Stimulated activated naive CD8-positive, alpha-beta T cell treated with anti-CD3 and anti-CD28 coated beads, Interleukin-15, Interleukin-2, amounts not matched to agents 100 ng/mL and 50 ng/mL, for 24 hours (primary cell): ENCODE results near the gene CENPF.
"Not testable (repeated sequence)": the region's sequence is repeated elsewhere in the genome, so short reads cannot be mapped to it uniquely, and the experiment has no call there.

Experiments
- H3K27ac Mint-ChIP-seq: one replicate; pipeline ENCODE4 v1.8.0; 2021; ENCODE audit warnings: mild to moderate bottlenecking, mixed read lengths
- H3K27me3 Mint-ChIP-seq: one replicate; pipeline ENCODE4 v1.8.0; 2021; ENCODE audit warnings: mixed read lengths
- H3K36me3 Mint-ChIP-seq: one replicate; pipeline ENCODE4 v1.8.0; 2021; ENCODE audit warnings: low read depth, mixed read lengths
- H3K4me1 Mint-ChIP-seq: one replicate; pipeline ENCODE4 v1.8.0; 2021; ENCODE audit warnings: low read depth, mixed read lengths
- H3K4me3 Mint-ChIP-seq: one replicate; pipeline ENCODE4 v1.8.0; 2021; ENCODE audit warnings: mild to moderate bottlenecking, mixed read lengths
- H3K9me3 Mint-ChIP-seq: one replicate; pipeline ENCODE4 v1.8.0; 2021; ENCODE audit warnings: mixed read lengths

The CENPF gene

DNA sequence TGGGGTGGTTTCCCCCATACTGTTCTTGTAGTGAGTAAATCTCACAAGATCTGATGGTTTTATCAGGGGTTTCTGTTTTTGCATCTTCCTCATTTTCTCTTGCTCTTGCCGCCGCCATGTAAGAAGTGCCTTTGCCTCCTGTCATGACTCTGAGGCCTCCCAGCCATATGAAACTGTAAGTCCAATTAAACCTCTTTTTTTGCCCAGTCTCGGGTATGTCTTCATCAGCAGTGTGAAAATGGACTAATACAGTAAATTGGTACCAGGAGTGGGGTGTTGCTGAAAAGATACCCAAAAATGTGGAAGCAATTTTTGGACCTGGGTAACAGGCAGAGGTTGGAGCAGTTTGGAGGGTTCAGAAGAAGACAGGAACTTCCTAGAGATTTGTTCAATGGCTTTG, 26.9 kb upstream of the CENPF start:
- Mint-ChIP-seq H3K9me3 (peaks cover 17% of the 10 kb centered on the region), H3K36me3 (peaks cover 12% of the 10 kb centered on the region)
- not testable (repeated sequence) for H3K4me1 Mint-ChIP-seq, H3K27ac Mint-ChIP-seq, H3K27me3 Mint-ChIP-seq, H3K4me3 Mint-ChIP-seq

GRCh38 chr1:214579183-214579582, 23.8 kb upstream of the CENPF start:
- Mint-ChIP-seq H3K27me3 (peaks cover 5% of the 10 kb centered on the region), H3K36me3 (peaks cover 12% of the 10 kb centered on the region), H3K9me3 (peaks cover 17% of the 10 kb centered on the region), H3K27ac (no peak overlapping the region), H3K4me3 (no peak overlapping the region), H3K4me1 (no peaks in the 10 kb centered on the region)

DNA sequence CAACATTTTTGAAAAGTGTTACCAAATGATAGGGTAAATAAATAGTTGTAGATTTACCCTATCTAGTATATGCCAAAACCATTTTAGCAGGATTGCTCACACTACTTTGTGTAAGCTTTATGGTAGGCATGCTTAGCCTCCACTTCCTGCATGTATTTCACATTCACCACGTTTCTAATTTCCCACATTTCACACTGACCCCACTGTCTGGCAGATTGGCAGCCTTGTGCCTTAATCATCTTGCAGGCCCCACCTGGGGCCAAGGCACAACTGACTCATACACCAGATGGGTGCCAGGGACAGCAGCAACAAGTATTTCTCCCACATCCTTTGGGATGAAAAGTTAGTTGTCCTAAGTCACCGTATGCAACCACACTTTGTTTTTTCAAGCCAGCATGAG, 21.2 kb upstream of the CENPF start:
- Mint-ChIP-seq H3K4me1 (peaks cover 3% of the 10 kb centered on the region), H3K27ac (no peak overlapping the region), H3K36me3 (peaks cover 1% of the 10 kb centered on the region), H3K4me3 (no peak overlapping the region), H3K9me3 (peaks cover under 1% of the 10 kb centered on the region), H3K27me3 (peaks cover 9% of the 10 kb centered on the region)

- H3K27me3 Mint-ChIP-seq, result peaks cover 11% of the 10 kb centered on the region
- no peaks in the 10 kb centered on the region for H3K36me3 Mint-ChIP-seq
- H3K9me3 Mint-ChIP-seq, result no peaks in the 10 kb centered on the region
- peaks cover 3% of the 10 kb centered on the region for H3K4me1 Mint-ChIP-seq
- H3K27ac Mint-ChIP-seq, result no peak overlapping the region
- no peak overlapping the region for H3K4me3 Mint-ChIP-seq
Measured at GRCh38 chr1:214582289-214582891, 20.6 kb upstream of the CENPF start.

GRCh38 chr1:214583113-214583512, 19.9 kb upstream of the CENPF start:
- H3K27me3 Mint-ChIP-seq, result peaks cover 11% of the 10 kb centered on the region
- H3K4me1 Mint-ChIP-seq, result peaks cover 3% of the 10 kb centered on the region
- H3K36me3 Mint-ChIP-seq, result no peaks in the 10 kb centered on the region
- no peaks in the 10 kb centered on the region for H3K9me3 Mint-ChIP-seq
- no peak overlapping the region for H3K27ac Mint-ChIP-seq
- H3K4me3 Mint-ChIP-seq, result no peak overlapping the region

- H3K4me1 Mint-ChIP-seq, result peaks cover 3% of the 10 kb centered on the region
- H3K27me3 Mint-ChIP-seq, result peaks cover 11% of the 10 kb centered on the region
- H3K4me3 Mint-ChIP-seq, result no peak overlapping the region
- no peak overlapping the region for H3K27ac Mint-ChIP-seq
- no peaks in the 10 kb centered on the region for H3K9me3 Mint-ChIP-seq
- no peaks in the 10 kb centered on the region for H3K36me3 Mint-ChIP-seq
Measured at GRCh38 chr1:214583824-214584554, 19.0 kb upstream of the CENPF start.

DNA sequence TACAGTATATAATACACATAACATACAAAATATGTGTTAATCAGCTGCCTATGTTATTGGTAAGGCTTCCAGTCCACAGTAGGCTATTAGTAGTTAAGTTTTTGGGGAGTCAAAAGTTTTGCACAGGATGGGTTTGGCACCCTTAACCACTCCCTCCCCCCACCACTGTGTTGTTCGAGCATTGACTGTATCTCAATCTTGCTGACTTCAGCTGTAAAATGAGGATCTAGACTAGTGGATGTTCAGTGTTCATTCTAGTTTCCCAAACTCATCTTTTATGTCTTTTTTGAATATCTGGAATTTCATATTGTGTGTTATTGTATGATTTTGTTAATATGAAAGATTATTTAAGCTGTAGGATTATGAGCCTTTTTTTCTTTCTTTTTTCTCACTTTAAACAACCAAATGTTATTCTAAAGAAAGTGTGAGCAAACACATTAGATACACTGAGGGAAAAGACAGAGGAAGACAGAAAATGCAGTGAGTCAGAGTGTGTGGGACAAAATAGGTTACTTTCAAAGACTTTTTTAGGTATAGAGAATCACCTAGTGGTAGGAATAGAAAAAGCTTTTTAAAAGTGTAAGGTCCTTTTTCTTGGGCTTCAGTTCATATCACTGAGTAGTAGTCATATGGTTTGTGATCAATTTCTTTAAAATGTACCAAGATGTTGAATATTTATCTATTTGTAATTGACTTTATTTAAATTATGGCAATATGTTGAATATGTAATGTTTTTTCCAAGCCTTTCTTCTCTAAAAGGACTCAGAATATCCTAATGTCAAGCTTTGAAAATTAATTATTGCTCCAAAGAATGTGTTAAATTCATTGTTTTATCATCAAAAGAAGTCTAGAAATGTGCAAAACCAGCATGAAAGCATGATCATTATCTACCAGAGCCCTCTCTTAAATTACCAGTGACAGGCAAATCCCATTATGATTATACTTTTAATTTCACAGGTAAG, 17.9 kb upstream of the CENPF start:
- H3K36me3 Mint-ChIP-seq, result no peaks in the 10 kb centered on the region
- peaks cover 12% of the 10 kb centered on the region for H3K27me3 Mint-ChIP-seq
- H3K9me3 Mint-ChIP-seq, result no peaks in the 10 kb centered on the region
- peaks cover 3% of the 10 kb centered on the region for H3K4me1 Mint-ChIP-seq
- H3K4me3 Mint-ChIP-seq, result no peak overlapping the region
- H3K27ac Mint-ChIP-seq, result no peak overlapping the region

DNA sequence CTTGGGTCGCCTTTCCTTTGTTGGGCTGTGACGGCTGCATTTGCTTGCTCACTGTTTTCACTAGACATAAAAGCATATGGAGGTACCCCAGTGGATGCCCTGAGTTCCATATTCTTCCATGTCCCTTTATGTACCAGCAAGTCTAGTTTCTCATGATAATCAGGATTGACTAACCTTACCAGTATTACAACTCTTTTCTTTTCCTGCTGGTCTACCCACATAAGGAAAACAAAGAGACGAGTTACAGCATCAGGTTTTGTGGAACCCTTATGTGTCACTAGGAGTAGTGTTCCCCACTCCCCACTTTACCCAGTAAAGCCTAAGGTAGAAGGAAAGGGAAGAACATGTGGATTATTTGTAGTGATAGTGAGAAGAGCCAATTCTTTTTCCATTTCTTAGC, 16.4 kb upstream of the CENPF start:
- H3K9me3 Mint-ChIP-seq, result no peaks in the 10 kb centered on the region
- H3K36me3 Mint-ChIP-seq, result no peaks in the 10 kb centered on the region
- H3K4me3 Mint-ChIP-seq, result no peak overlapping the region
- no peak overlapping the region for H3K27ac Mint-ChIP-seq
- peaks cover 17% of the 10 kb centered on the region for H3K27me3 Mint-ChIP-seq
- H3K4me1 Mint-ChIP-seq, result peaks cover 3% of the 10 kb centered on the region

DNA sequence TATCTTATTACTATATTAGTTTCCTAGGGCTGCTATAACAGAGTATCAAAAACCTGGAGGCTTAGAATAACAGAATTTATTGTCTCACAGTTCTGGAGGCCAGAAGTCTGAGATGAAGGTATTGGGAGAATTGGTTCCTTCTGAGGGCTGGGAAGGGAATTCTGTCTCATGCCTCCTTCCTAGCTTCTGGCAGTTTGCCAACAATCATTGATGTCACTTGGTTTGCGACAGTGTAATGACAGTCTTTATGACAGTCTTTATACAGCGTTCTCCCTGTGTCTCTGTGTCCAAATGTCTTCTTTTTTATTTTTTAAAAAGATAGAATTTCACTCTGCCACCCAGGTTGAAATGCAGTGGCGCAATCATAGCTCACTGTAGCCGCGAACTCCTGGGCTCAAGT, 15.8 kb upstream of the CENPF start:
- Mint-ChIP-seq H3K27me3 (peaks cover 17% of the 10 kb centered on the region), H3K4me1 (peaks cover 3% of the 10 kb centered on the region), H3K9me3 (no peaks in the 10 kb centered on the region), H3K36me3 (no peaks in the 10 kb centered on the region), H3K27ac (no peak overlapping the region), H3K4me3 (no peak overlapping the region)

DNA sequence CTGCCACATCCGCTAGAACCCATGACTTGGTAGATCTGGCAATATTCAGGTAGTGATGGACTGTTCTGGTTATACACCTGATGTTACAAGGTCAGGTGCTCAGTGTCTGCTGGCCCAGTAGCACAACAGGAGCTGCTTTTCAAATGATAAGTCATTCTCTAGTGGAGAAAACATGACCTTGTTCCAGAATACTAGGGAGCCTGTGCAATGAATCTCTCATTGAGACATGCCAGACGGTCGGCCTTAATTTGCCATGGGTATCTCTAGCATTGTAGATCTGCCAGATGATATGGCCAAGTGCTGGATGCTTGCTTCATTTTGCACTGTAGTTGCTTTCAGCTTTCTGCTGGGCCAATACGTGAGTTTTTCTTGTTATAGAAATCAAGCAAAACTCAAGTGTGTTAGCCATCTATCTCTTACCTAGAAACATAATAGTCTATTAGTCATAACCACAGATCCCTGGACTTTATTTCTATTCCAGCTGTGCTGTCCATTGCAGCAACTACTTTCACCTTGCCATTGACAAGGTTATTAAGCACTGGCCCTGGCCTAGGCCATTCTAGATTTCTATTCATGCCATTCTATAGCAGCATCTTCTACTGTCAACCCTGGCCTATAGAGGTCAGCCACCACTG, 13.9 kb upstream of the CENPF start:
- Mint-ChIP-seq H3K9me3 (no peaks in the 10 kb centered on the region), H3K4me1 (peaks cover 3% of the 10 kb centered on the region), H3K4me3 (no peak overlapping the region), H3K27ac (no peak overlapping the region), H3K27me3 (peaks cover 13% of the 10 kb centered on the region), H3K36me3 (no peaks in the 10 kb centered on the region)

DNA sequence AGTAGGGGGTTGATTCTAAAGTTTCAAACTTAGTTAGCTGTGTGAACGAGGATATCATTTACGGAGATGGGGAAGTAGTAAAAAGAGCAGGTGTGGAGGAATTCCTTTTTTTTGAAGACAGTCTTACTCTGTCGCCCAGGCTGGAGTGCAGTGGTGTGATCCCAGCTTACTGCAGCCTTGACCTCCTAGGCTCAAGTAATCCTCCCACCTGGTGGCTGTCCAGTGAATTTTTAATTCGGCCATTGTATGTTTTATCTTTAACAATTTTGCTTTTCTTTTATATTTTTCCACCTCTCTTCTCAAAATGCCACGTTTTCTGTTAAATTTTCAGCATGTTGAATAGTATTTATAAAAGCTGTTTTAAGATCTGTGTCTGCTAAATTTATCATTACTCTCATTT, 12.3 kb upstream of the CENPF start:
- no peak overlapping the region for H3K27ac Mint-ChIP-seq

DNA sequence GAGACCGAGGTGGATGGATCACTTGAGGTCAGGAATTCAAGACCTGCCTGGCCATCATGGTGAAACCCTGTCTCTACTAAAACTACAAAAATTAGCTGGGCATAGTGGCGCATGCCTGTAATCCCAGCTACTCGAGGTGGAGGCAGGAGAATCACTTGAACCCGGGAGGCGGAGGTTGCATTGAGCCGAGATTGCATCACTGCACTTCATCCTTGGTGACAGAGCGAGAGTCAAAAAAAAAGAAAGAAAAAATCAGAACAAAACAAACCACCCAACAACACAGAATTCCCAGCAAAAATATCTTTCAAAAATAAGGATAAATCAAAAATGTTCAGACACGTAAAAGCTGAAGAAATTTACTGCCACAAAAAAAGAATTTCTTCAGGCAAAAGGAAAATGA, 11.1 kb upstream of the CENPF start:
- H3K4me3 Mint-ChIP-seq, H3K36me3 Mint-ChIP-seq, H3K4me1 Mint-ChIP-seq, H3K27ac Mint-ChIP-seq, H3K27me3 Mint-ChIP-seq, H3K9me3 Mint-ChIP-seq: not testable (repeated sequence)

More for the DNA sequence above, 12.3 kb upstream of the CENPF start:
- Mint-ChIP-seq H3K4me3 (no peak overlapping the region), H3K36me3 (no peaks in the 10 kb centered on the region), H3K27me3 (peaks cover 12% of the 10 kb centered on the region), H3K9me3 (no peaks in the 10 kb centered on the region), H3K4me1 (no peaks in the 10 kb centered on the region)

DNA sequence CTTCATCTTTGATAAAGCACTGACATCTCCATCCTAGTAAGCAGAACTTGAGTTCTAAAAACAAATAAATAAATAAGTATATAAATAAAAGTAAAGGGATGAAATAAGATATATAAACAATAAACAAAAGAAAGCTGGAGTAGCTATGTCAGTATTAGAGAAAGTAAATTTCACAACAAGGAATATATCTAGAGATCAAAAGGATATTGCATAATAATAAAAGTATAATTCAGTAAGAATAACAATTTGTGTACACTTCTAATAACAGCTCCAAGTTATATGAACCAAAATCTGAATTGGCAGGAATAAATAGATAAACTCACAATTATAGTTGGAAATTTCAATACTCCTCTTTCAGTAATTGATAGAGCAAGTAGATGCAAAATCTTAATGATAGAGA, 9.8 kb upstream of the CENPF start:
- Mint-ChIP-seq H3K36me3 (no peaks in the 10 kb centered on the region), H3K4me3 (no peak overlapping the region), H3K4me1 (no peaks in the 10 kb centered on the region), H3K27me3 (peaks cover 5% of the 10 kb centered on the region), H3K9me3 (no peaks in the 10 kb centered on the region), H3K27ac (no peak overlapping the region)

- Mint-ChIP-seq H3K9me3 (no peaks in the 10 kb centered on the region), H3K36me3 (no peaks in the 10 kb centered on the region), H3K4me1 (peaks cover 22% of the 10 kb centered on the region)
Measured at GRCh38 chr1:214603819-214604252, 841 bp downstream of the CENPF start.

GRCh38 chr1:214604523-214604922, 1.5 kb downstream of the CENPF start:
- Mint-ChIP-seq H3K9me3 (peaks cover 4% of the 10 kb centered on the region), H3K36me3 (peaks cover 6% of the 10 kb centered on the region), H3K4me3 (peak overlapping the region; percentile 93), H3K27me3 (no peaks in the 10 kb centered on the region), H3K4me1 (peaks cover 22% of the 10 kb centered on the region), H3K27ac (no peak overlapping the region)

More at GRCh38 chr1:214603819-214604252, 841 bp downstream of the CENPF start:
- H3K27ac Mint-ChIP-seq, result peak overlapping the region; percentile 82
- H3K27me3 Mint-ChIP-seq, result no peaks in the 10 kb centered on the region
- peak overlapping the region; percentile 93 for H3K4me3 Mint-ChIP-seq
